ENCODE measurements around the gene PDGFC. TPM values are rescaled to one million over a fixed set of nuclear protein-coding genes. Genes with fewer than 3 reads are reported as not detected.

The PDGFC gene
- total RNA-seq, 2 experiments from 2014 or later = 0.11 TPM; not detected in 1

- POLR2A ChIA-PET = no interaction called here
- ATAC-seq (ENCODE audit: low read depth) (no peak), DNase-seq (no peak)
- no peaks in the 10 kb centered on the region for H3K27me3 Mint-ChIP-seq
- no peaks in the 10 kb centered on the region for H3K36me3 Mint-ChIP-seq
- no peak overlapping the region for H3K27ac Mint-ChIP-seq
- no peaks in the 10 kb centered on the region for H3K9me3 Mint-ChIP-seq
- H3K4me1 Mint-ChIP-seq = no peaks in the 10 kb centered on the region
- H3K4me3 Mint-ChIP-seq = no peak overlapping the region
Measured at GRCh38 chr4:156779774-156780173, 191.8 kb downstream of the PDGFC start.

GRCh38 chr4:156779042-156779441 lies 192.6 kb downstream of the PDGFC start:
- no peaks in the 10 kb centered on the region for H3K27me3 Mint-ChIP-seq
- no peaks in the 10 kb centered on the region for H3K4me1 Mint-ChIP-seq
- no peak for DNase-seq
- POLR2A ChIA-PET = no interaction called here
- no peak overlapping the region for H3K4me3 Mint-ChIP-seq
- H3K27ac Mint-ChIP-seq = no peak overlapping the region
- no peak for ATAC-seq (ENCODE audit: low read depth)
- no peaks in the 10 kb centered on the region for H3K36me3 Mint-ChIP-seq
- no peaks in the 10 kb centered on the region for H3K9me3 Mint-ChIP-seq

GRCh38 chr4:156778606-156779005 lies 193.0 kb downstream of the PDGFC start:
- H3K36me3 Mint-ChIP-seq = no peaks in the 10 kb centered on the region
- H3K9me3 Mint-ChIP-seq = no peaks in the 10 kb centered on the region
- H3K4me3 Mint-ChIP-seq = no peak overlapping the region

GRCh38 chr4:156778093-156778492 lies 193.5 kb downstream of the PDGFC start:
- DNase-seq (no peak), ATAC-seq (ENCODE audit: low read depth) (no peak)
- Mint-ChIP-seq H3K36me3 (no peaks in the 10 kb centered on the region), H3K27ac (no peak overlapping the region), H3K4me1 (no peaks in the 10 kb centered on the region), H3K9me3 (no peaks in the 10 kb centered on the region), H3K27me3 (no peaks in the 10 kb centered on the region), H3K4me3 (no peak overlapping the region)
- POLR2A ChIA-PET = no interaction called here

More at GRCh38 chr4:156778606-156779005, 193.0 kb downstream of the PDGFC start:
- H3K27me3 Mint-ChIP-seq = no peaks in the 10 kb centered on the region
- DNase-seq = no peak
- POLR2A ChIA-PET = no interaction called here
- no peaks in the 10 kb centered on the region for H3K4me1 Mint-ChIP-seq
- no peak overlapping the region for H3K27ac Mint-ChIP-seq
- ATAC-seq (ENCODE audit: low read depth) = no peak

- Mint-ChIP-seq H3K36me3 (no peaks in the 10 kb centered on the region), H3K4me1 (no peaks in the 10 kb centered on the region), H3K27me3 (no peaks in the 10 kb centered on the region), H3K4me3 (no peak overlapping the region), H3K9me3 (no peaks in the 10 kb centered on the region), H3K27ac (no peak overlapping the region)
- ATAC-seq (ENCODE audit: low read depth) (no peak), DNase-seq (no peak)
- POLR2A ChIA-PET = no interaction called here
Measured at GRCh38 chr4:156775813-156776212, 195.8 kb downstream of the PDGFC start.

GRCh38 chr4:156774422-156774821 lies 197.2 kb downstream of the PDGFC start:
- ATAC-seq (ENCODE audit: low read depth) = no peak
- POLR2A ChIA-PET = no interaction called here
- Mint-ChIP-seq H3K4me3 (no peak overlapping the region), H3K4me1 (no peaks in the 10 kb centered on the region), H3K27me3 (no peaks in the 10 kb centered on the region), H3K27ac (no peak overlapping the region), H3K36me3 (no peaks in the 10 kb centered on the region), H3K9me3 (no peaks in the 10 kb centered on the region)
- DNase-seq = no peak

GRCh38 chr4:156773648-156774357 lies 197.8 kb downstream of the PDGFC start:
- DNase-seq = no peak
- POLR2A ChIA-PET = no interaction called here

GRCh38 chr4:156771171-156771837 lies 200.3 kb downstream of the PDGFC start:
- no peaks in the 10 kb centered on the region for H3K27me3 Mint-ChIP-seq
- no peaks in the 10 kb centered on the region for H3K9me3 Mint-ChIP-seq
- H3K36me3 Mint-ChIP-seq = no peaks in the 10 kb centered on the region
- no peak overlapping the region for H3K4me3 Mint-ChIP-seq
- H3K4me1 Mint-ChIP-seq = no peaks in the 10 kb centered on the region
- ATAC-seq (ENCODE audit: low read depth) (no peak), DNase-seq (no peak)
- POLR2A ChIA-PET = no interaction called here
- H3K27ac Mint-ChIP-seq = no peak overlapping the region

More at GRCh38 chr4:156773648-156774357, 197.8 kb downstream of the PDGFC start:
- Mint-ChIP-seq H3K27ac (no peak overlapping the region), H3K27me3 (no peaks in the 10 kb centered on the region), H3K9me3 (no peaks in the 10 kb centered on the region), H3K4me1 (no peaks in the 10 kb centered on the region), H3K4me3 (no peak overlapping the region), H3K36me3 (no peaks in the 10 kb centered on the region)
- no peak for ATAC-seq (ENCODE audit: low read depth)

GRCh38 chr4:156770140-156770539 lies 201.5 kb downstream of the PDGFC start:
- Mint-ChIP-seq H3K27ac (no peak overlapping the region), H3K4me1 (no peaks in the 10 kb centered on the region), H3K9me3 (no peaks in the 10 kb centered on the region), H3K36me3 (no peaks in the 10 kb centered on the region), H3K4me3 (no peak overlapping the region), H3K27me3 (no peaks in the 10 kb centered on the region)
- POLR2A ChIA-PET = no interaction called here
- no peak for DNase-seq
- ATAC-seq (ENCODE audit: low read depth) = no peak

- H3K27ac Mint-ChIP-seq = no peak overlapping the region
- POLR2A ChIA-PET = no interaction called here
- DNase-seq (no peak), ATAC-seq (ENCODE audit: low read depth) (no peak)
- no peak overlapping the region for H3K4me3 Mint-ChIP-seq
- no peaks in the 10 kb centered on the region for H3K4me1 Mint-ChIP-seq
- H3K9me3 Mint-ChIP-seq = no peaks in the 10 kb centered on the region
- H3K36me3 Mint-ChIP-seq = no peaks in the 10 kb centered on the region
- no peaks in the 10 kb centered on the region for H3K27me3 Mint-ChIP-seq
Measured at GRCh38 chr4:156767911-156768415, 203.6 kb downstream of the PDGFC start.

GRCh38 chr4:156766846-156767245 lies 204.8 kb downstream of the PDGFC start:
- Mint-ChIP-seq H3K36me3 (no peaks in the 10 kb centered on the region), H3K9me3 (no peaks in the 10 kb centered on the region), H3K27me3 (no peaks in the 10 kb centered on the region), H3K27ac (no peak overlapping the region), H3K4me3 (no peak overlapping the region), H3K4me1 (no peaks in the 10 kb centered on the region)
- no peak for ATAC-seq (ENCODE audit: low read depth)
- DNase-seq = no peak
- POLR2A ChIA-PET = no interaction called here

GRCh38 chr4:156765277-156765676 lies 206.3 kb downstream of the PDGFC start:
- POLR2A ChIA-PET = no interaction called here
- no peak for DNase-seq
- Mint-ChIP-seq H3K4me1 (no peaks in the 10 kb centered on the region), H3K27ac (no peak overlapping the region), H3K27me3 (no peaks in the 10 kb centered on the region), H3K4me3 (no peak overlapping the region), H3K36me3 (no peaks in the 10 kb centered on the region), H3K9me3 (no peaks in the 10 kb centered on the region)
- ATAC-seq (ENCODE audit: low read depth) = no peak

- no peak overlapping the region for H3K27ac Mint-ChIP-seq
- ATAC-seq (ENCODE audit: low read depth) = no peak
Measured at GRCh38 chr4:156764846-156765245, 206.8 kb downstream of the PDGFC start.

GRCh38 chr4:156764145-156764544 lies 207.5 kb downstream of the PDGFC start:
- POLR2A ChIA-PET = no interaction called here

More at GRCh38 chr4:156764846-156765245, 206.8 kb downstream of the PDGFC start:
- POLR2A ChIA-PET = no interaction called here
- Mint-ChIP-seq H3K27me3 (no peaks in the 10 kb centered on the region), H3K4me3 (no peak overlapping the region), H3K4me1 (no peaks in the 10 kb centered on the region), H3K36me3 (no peaks in the 10 kb centered on the region), H3K9me3 (no peaks in the 10 kb centered on the region)
- no peak for DNase-seq

More at GRCh38 chr4:156764145-156764544, 207.5 kb downstream of the PDGFC start:
- H3K4me3 Mint-ChIP-seq = no peak overlapping the region
- H3K27ac Mint-ChIP-seq = no peak overlapping the region
- no peaks in the 10 kb centered on the region for H3K27me3 Mint-ChIP-seq
- H3K4me1 Mint-ChIP-seq = no peaks in the 10 kb centered on the region
- H3K36me3 Mint-ChIP-seq = no peaks in the 10 kb centered on the region
- ATAC-seq (ENCODE audit: low read depth) (no peak), DNase-seq (no peak)
- H3K9me3 Mint-ChIP-seq = no peaks in the 10 kb centered on the region
